ENCODE data around the gene AMFR.

DNA sequence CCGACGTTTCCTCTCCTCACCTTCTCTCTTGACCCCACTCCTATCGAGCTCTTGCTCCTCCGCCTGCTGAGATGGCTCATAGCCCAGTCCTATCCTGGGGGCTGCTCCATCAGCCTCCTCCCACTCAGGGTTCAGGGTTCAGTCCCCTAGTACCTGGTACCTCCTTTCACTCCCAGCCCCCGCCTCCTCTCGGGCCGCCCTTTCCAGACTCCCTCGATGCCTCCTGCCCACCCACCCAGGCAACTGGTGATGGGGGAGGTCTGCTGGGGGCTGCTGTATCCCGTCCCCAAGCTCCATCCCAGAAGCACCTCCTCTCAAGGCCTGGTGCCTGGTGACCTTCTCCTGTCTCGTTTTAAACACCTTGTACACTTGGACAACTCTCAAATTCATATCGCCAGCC lies 93.9 kb downstream of the AMFR start:
- no peak for TF ChIP-seq FOXM1 (CRISPR knock-in tag; IDR thresholded peaks at IDR 0.05)
- TF ChIP-seq, protein P1, sequence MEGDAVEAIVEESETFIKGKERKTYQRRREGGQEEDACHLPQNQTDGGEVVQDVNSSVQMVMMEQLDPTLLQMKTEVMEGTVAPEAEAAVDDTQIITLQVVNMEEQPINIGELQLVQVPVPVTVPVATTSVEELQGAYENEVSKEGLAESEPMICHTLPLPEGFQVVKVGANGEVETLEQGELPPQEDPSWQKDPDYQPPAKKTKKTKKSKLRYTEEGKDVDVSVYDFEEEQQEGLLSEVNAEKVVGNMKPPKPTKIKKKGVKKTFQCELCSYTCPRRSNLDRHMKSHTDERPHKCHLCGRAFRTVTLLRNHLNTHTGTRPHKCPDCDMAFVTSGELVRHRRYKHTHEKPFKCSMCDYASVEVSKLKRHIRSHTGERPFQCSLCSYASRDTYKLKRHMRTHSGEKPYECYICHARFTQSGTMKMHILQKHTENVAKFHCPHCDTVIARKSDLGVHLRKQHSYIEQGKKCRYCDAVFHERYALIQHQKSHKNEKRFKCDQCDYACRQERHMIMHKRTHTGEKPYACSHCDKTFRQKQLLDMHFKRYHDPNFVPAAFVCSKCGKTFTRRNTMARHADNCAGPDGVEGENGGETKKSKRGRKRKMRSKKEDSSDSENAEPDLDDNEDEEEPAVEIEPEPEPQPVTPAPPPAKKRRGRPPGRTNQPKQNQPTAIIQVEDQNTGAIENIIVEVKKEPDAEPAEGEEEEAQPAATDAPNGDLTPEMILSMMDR (CRISPR knock-in tag; IDR thresholded peaks at IDR 0.05), result no peak
- TF ChIP-seq ZNF274 (CRISPR knock-in tag; IDR thresholded peaks at IDR 0.05), result no peak
